GM19372 (cell line): Measurements from ENCODE around the gene ANKRD31.

Source experiments
- ATAC-seq: cut with Tn5 transposase; IDR thresholded peaks from one replicate; pipeline ENCODE4 v1.9.1; 2021; ENCODE audit warnings: mild to moderate bottlenecking, low read depth, moderate library complexity; ENCODE audit not compliant: unreplicated experiment

The ANKRD31 gene

GRCh38 chr5:75046366-75047142 lies 190.1 kb downstream of the ANKRD31 start:
- ATAC-seq: no peak

- ATAC-seq: no peak
Observed at GRCh38 chr5:75045071-75045470, 191.6 kb downstream of the ANKRD31 start.

- ATAC-seq: no peak
Observed at GRCh38 chr5:75044406-75044805, 192.3 kb downstream of the ANKRD31 start.

- ATAC-seq: no peak
Observed at GRCh38 chr5:75043633-75044264, 192.9 kb downstream of the ANKRD31 start.

- ATAC-seq: no peak
Observed at GRCh38 chr5:75042522-75042921, 194.2 kb downstream of the ANKRD31 start.

- no peak for ATAC-seq
Observed at GRCh38 chr5:75040973-75041372, 195.7 kb downstream of the ANKRD31 start.

GRCh38 chr5:75037106-75037505 lies 199.6 kb downstream of the ANKRD31 start:
- ATAC-seq: no peak

- ATAC-seq: no peak
Observed at GRCh38 chr5:75034137-75034739, 202.4 kb downstream of the ANKRD31 start.

- ATAC-seq: no peak
Observed at GRCh38 chr5:75031366-75031765, 205.3 kb downstream of the ANKRD31 start.

GRCh38 chr5:75028090-75028489 lies 208.6 kb downstream of the ANKRD31 start:
- ATAC-seq: no peak

- no peak for ATAC-seq
Observed at GRCh38 chr5:75023368-75024159, 213.1 kb downstream of the ANKRD31 start.

- no peak for ATAC-seq
Observed at GRCh38 chr5:75021800-75022199, 214.9 kb downstream of the ANKRD31 start.

GRCh38 chr5:75021219-75021618 lies 215.5 kb downstream of the ANKRD31 start:
- ATAC-seq: no peak

GRCh38 chr5:75020016-75020656 lies 216.5 kb downstream of the ANKRD31 start:
- no peak for ATAC-seq

GRCh38 chr5:75018805-75019587 lies 217.7 kb downstream of the ANKRD31 start:
- no peak for ATAC-seq
